Body of pancreas (tissue), 4 donors: ENCODE data around the gene PLIN4. TPM values are rescaled to one million over a fixed set of nuclear protein-coding genes. Genes with fewer than 3 reads are reported as not detected.
"Not testable (repeated sequence)": the region's sequence is repeated elsewhere in the genome, so short reads cannot be mapped to it uniquely, and the experiment has no call there.

Experiments
- ATAC-seq: fragments of 150-250 bp; one replicate; pipeline ENCODE4 v1.9.1; 2016
- DNase-seq, 4 donors: peaks; one replicate each; pipeline ENCODE4 v3.0.0-alpha.2; 2019
- H3K27ac ChIP-seq, 4 donors: fragments of 200-600 bp; sonication (generic); 1 replicate in 3 of 4; 2 replicates in 1 of 4; pipeline versions ENCODE4 v1.5.1 to v1.6.1; 2016 to 2019; ENCODE audit warnings: mild to moderate bottlenecking in 1 of 4, mixed read lengths in 1 of 4, moderate library complexity in 1 of 4
- H3K27me3 ChIP-seq, 2 donors: fragments of 200-600 bp; sonication (generic); one replicate each; pipeline ENCODE4 v1.6.0; 2016; ENCODE audit warnings: mild to moderate bottlenecking in 1 of 2
- H3K36me3 ChIP-seq, 2 donors: fragments of 200-600 bp; sonication (generic); replicated peaks in 1 of 2; 2 replicates each; pipeline ENCODE4 v1.5.1; 2016; ENCODE audit warnings: low read depth in 2 of 2; ENCODE audit not compliant: insufficient read depth in 1 of 2
- H3K4me1 ChIP-seq: fragments of 200-600 bp; sonication (generic); one replicate; pipeline ENCODE4 v1.6.0; 2016
- H3K4me3 ChIP-seq, 2 donors: fragments of 200-600 bp; sonication (generic); 1 replicate in 1 of 2; 2 replicates in 1 of 2; pipeline ENCODE4 v1.5.1; 2016 to 2019
- H3K9me3 ChIP-seq, 3 donors: fragments of 200-600 bp; sonication (generic); 1 replicate in 2 of 3; 2 replicates in 1 of 3; pipeline ENCODE4 v1.5.1; 2016
- POLR2A ChIP-seq, 3 donors: fragments of 450-650 bp; IDR thresholded peaks; one replicate each; pipeline ENCODE4 v1.6.1; 2016; ENCODE audit warnings: antibody characterized with exemption in 3 of 3, mild to moderate bottlenecking in 2 of 3
- WGBS, 2 donors: methylation state at CpG; one replicate each; pipeline ENCODE4 v1.1.5; 2017; 5-methylcytosine and 5-hydroxymethylcytosine counted together
- intact Hi-C: fragments of 100-400 bp; cut with DNase I; formaldehyde crosslinking; loops from one replicate; pipeline ENCODE4 v1.15.1; 2023
- total RNA-seq, 2 donors: library from RNA; depleted of rRNA; stranded (reverse); fragments of >200 nt; gene quantifications; one replicate each; pipeline ENCODE4 v1.1.0, GENCODE V29; 2016
- TF ChIP-seq, protein P1 (sequence below), 7 experiments: fragments of 450-650 bp in 4 of 7; fragments of 200-600 bp in 3 of 7; sonication (generic) in 3 of 7; IDR thresholded peaks; one replicate each; pipeline ENCODE4 v1.5.1; 2016 to 2019; ENCODE audit warnings: antibody characterized with exemption in 7 of 7

Gene PLIN4, protein sequence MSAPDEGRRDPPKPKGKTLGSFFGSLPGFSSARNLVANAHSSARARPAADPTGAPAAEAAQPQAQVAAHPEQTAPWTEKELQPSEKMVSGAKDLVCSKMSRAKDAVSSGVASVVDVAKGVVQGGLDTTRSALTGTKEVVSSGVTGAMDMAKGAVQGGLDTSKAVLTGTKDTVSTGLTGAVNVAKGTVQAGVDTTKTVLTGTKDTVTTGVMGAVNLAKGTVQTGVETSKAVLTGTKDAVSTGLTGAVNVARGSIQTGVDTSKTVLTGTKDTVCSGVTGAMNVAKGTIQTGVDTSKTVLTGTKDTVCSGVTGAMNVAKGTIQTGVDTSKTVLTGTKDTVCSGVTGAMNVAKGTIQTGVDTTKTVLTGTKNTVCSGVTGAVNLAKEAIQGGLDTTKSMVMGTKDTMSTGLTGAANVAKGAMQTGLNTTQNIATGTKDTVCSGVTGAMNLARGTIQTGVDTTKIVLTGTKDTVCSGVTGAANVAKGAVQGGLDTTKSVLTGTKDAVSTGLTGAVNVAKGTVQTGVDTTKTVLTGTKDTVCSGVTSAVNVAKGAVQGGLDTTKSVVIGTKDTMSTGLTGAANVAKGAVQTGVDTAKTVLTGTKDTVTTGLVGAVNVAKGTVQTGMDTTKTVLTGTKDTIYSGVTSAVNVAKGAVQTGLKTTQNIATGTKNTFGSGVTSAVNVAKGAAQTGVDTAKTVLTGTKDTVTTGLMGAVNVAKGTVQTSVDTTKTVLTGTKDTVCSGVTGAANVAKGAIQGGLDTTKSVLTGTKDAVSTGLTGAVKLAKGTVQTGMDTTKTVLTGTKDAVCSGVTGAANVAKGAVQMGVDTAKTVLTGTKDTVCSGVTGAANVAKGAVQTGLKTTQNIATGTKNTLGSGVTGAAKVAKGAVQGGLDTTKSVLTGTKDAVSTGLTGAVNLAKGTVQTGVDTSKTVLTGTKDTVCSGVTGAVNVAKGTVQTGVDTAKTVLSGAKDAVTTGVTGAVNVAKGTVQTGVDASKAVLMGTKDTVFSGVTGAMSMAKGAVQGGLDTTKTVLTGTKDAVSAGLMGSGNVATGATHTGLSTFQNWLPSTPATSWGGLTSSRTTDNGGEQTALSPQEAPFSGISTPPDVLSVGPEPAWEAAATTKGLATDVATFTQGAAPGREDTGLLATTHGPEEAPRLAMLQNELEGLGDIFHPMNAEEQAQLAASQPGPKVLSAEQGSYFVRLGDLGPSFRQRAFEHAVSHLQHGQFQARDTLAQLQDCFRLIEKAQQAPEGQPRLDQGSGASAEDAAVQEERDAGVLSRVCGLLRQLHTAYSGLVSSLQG (N-terminal part only)
- total RNA-seq: 100 to 1,000 TPM in 1 of 2 donors, 10 to 100 TPM in 1; 18.9 to 125 TPM

DNA sequence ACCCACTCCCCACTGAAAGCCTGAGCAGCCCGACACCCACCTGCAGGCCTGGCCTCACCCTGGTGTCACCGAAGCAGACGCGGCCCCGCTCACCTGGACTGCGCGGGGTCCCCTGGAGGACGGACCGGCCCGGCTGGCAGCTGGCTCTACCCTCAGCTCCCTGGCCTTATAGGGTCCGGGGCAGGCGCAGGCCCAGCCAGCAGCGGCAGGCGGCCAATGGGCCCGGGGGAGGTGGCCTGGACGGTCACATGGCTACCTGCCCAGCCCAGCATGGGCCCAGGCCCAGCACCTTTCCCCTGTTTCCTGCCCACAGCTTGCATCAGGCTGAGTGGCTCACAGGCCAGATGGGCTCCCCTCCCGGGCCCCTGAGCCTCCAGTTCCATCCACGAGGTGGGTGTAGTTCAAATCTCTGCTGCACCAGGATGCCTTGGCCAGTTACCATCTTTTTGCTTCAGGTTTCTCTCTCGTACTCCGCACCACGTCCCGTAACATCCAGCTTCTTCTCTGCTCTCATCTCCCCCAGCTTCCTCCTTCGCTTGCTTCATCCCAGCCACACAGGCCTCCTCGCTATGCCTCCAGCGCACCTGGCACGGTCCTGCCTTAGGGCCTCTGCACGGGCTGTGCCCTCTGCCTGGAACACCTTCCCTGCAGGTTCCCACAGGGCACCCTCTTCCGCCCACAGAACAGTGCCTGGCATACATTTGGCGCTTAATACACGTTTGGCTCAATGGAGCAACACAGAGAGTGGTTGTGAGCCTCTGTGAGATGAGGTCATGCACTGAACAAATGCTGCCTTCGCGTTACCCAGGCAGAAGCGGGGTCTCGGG is at the start of gene PLIN4:
Gene PLIN4 (minus strand): TSS at position 142 of the 827 bp plus-strand sequence. CDS start 214 bp downstream, outside the sequence.
- peak; percentile 64 for ATAC-seq

DNA sequence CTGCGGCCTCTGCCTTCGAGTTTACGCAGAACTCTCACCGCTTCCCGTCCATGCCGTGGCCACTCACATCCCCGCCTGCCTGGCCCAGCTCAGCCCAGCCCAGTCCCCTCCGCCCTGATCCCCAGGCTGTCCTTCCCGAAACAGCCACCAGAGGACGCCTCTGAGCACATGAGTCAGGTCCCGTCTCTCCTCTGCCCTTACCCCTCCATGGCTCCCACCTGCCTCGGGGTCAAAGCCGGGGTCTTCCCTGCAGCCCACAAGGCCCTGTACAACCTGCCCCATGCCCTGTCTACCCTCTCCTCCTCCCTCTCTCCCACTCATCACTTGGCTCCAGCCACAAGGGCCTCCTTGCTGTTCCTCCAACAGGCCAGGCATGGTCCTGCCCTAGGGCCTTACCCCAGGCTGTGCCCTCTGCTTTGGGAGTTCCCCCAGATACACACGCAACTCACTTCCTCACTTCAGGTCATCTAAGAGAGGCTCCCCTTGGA is 49.3 kb upstream of the PLIN4 start:
- no peaks in the 10 kb centered on the region for H3K4me1 ChIP-seq
- no peaks in the 10 kb centered on the region for H3K27me3 ChIP-seq
- no peaks in the 10 kb centered on the region for H3K9me3 ChIP-seq
- ATAC-seq (peak; percentile 43), DNase-seq (peak in 3 of 4 donors; percentile 43 to 60 (median 57))
- no peaks in the 10 kb centered on the region for H3K36me3 ChIP-seq
- intact Hi-C loops: no loop called here
- H3K27ac ChIP-seq: no peak overlapping the region
- 35 to 49% methylated on average over 14 of the region's 14 CpGs for WGBS, 2 donors
- no peak overlapping the region for H3K4me3 ChIP-seq
- TF ChIP-seq, protein P1, sequence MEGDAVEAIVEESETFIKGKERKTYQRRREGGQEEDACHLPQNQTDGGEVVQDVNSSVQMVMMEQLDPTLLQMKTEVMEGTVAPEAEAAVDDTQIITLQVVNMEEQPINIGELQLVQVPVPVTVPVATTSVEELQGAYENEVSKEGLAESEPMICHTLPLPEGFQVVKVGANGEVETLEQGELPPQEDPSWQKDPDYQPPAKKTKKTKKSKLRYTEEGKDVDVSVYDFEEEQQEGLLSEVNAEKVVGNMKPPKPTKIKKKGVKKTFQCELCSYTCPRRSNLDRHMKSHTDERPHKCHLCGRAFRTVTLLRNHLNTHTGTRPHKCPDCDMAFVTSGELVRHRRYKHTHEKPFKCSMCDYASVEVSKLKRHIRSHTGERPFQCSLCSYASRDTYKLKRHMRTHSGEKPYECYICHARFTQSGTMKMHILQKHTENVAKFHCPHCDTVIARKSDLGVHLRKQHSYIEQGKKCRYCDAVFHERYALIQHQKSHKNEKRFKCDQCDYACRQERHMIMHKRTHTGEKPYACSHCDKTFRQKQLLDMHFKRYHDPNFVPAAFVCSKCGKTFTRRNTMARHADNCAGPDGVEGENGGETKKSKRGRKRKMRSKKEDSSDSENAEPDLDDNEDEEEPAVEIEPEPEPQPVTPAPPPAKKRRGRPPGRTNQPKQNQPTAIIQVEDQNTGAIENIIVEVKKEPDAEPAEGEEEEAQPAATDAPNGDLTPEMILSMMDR (IDR thresholded peaks at IDR 0.05): peak in 6 of 7 experiments; percentile 37 to 67 (median 46)
- no peak for TF ChIP-seq POLR2A (IDR thresholded peaks at IDR 0.05)

More for the DNA sequence above, at the start of gene PLIN4:
- Histone ChIP-seq H3K27me3 (no peaks in the 10 kb centered on the region), H3K27ac (no peak within 1 kb of the TSS), H3K36me3 (no peaks in the 10 kb centered on the region), H3K9me3 (no peaks in the 10 kb centered on the region), H3K4me3 (no peak within 1 kb of the TSS), H3K4me1 (peaks cover 9% of the 10 kb centered on the region)
- intact Hi-C loops: no loop called here
- peak; percentile 41 to 81 (median 60) for DNase-seq
- TF ChIP-seq, protein P1 (IDR thresholded peaks at IDR 0.05): no peak
- no peak for TF ChIP-seq POLR2A (IDR thresholded peaks at IDR 0.05)
- 74 to 83% methylated on average over 21 to 33 of the region's 34 CpGs for WGBS, 2 donors

DNA sequence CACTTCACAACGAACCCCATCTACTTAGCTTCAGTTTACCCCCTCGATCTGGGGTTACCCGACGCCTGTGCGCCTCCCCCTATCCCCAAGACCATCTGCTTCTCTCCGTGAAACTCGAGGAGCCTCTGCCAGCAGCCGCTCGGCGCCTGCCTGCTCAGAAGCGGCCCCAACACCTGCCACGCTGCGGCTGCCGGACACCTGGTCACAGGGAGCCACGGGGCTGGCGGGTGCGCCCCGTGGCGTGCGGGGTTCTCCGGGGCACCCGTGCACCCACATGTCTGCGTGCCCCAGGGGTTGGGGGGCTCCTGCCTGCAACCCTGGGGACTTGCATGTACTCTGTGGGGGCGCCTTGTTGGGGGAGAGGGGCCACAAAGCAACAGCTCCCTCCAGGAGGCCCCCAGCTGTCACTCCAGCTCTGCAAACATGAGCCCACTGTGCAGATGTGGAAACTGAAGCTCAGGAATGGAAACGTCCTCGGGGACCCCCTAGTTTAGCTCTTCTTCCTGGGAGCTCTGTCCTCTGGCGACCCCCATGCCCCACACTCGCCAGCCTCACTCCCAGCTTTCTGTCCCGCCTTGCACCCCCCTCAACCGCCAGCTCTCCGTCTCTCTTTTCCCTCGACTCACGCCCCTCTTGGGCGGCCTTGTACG is 48.2 kb upstream of the PLIN4 start:
- Histone ChIP-seq H3K9me3 (no peaks in the 10 kb centered on the region), H3K4me1 (no peaks in the 10 kb centered on the region), H3K36me3 (no peaks in the 10 kb centered on the region), H3K4me3 (no peak overlapping the region), H3K27ac (no peak overlapping the region), H3K27me3 (no peaks in the 10 kb centered on the region)
- intact Hi-C loops: no loop called here
- ATAC-seq: no peak
- no peak for DNase-seq
- TF ChIP-seq, protein P1 (IDR thresholded peaks at IDR 0.05): no peak
- TF ChIP-seq POLR2A (IDR thresholded peaks at IDR 0.05): no peak
- 66 to 72% methylated on average over 25 to 34 of the region's 35 CpGs for WGBS, 2 donors

DNA sequence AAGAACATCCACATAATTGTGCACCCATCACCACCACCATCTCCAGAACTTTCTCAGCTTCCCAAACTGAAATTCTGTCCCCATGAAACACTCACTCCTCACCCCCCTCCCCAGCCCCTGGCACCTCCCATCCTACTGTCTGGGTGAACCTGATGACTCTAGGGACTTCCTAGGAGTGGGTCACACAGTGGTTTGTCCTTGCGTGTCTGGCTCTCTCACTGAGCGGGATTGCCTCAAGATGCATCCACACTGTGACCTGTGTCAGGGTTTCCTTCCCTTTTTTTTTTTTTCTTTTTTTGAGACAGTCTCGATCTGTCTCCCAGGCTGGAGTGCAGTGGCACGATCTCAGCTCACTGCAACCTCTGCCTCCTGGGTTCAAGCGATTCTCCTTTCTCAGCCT is 45.3 kb upstream of the PLIN4 start:
- 71 to 90% methylated on average over 3 to 5 of the region's 5 CpGs for WGBS, 2 donors
- intact Hi-C loops, H3K27ac ChIP-seq, H3K27me3 ChIP-seq, H3K4me1 ChIP-seq, ATAC-seq, H3K36me3 ChIP-seq, H3K4me3 ChIP-seq, H3K9me3 ChIP-seq: not testable (repeated sequence)
- DNase-seq: peak in 1 of 4 donors; percentile 65

DNA sequence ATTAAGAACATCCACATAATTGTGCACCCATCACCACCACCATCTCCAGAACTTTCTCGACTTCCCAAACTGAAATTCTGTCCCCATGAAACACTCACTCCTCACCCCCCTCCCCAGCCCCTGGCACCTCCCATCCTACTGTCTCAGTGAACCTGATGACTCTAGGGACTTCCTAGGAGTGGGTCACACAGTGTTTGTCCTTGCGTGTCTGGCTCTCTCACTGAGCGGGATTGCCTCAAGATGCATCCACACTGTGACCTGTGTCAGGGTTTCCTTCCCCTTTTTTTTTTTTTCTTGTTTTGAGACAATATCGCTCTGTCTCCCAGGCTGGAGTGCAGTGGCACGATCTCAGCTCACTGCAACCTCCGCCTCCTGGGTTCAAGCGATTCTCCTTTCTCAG is 43.8 kb upstream of the PLIN4 start:
- DNase-seq: peak in 1 of 4 donors; percentile 61
- intact Hi-C loops, ATAC-seq, H3K9me3 ChIP-seq, H3K4me1 ChIP-seq, H3K27ac ChIP-seq, H3K4me3 ChIP-seq, H3K36me3 ChIP-seq, H3K27me3 ChIP-seq: not testable (repeated sequence)
- 73 to 76% methylated on average over 7 of the region's 7 CpGs for WGBS, 2 donors
